H1 (cell line): ENCODE results near the gene CCDC183. TPM values are rescaled to one million over a fixed set of nuclear protein-coding genes. Genes with fewer than 3 reads are reported as not detected.

Experiments
- CTCF ChIA-PET: fragments of 300-600 bp; sonication (Branson Sonifier 250); formaldehyde crosslinking; loops from one replicate; lab custom pipeline; 2021; ENCODE audit not compliant: partially characterized antibody; lab: Charles Lee
- POLR2A ChIA-PET: fragments of 300-600 bp; sonication (Branson Sonifier 250); formaldehyde crosslinking; loops from one replicate; lab custom pipeline; 2021; ENCODE audit warnings: inconsistent platforms; ENCODE audit not compliant: partially characterized antibody; lab: Charles Lee
- DNase-seq, 2 experiments: peaks; one replicate each; pipeline versions ENCODE4 v3.0.0 to v3.0.0-alpha.2; 2010 to 2022; ENCODE audit warnings: low spot score in 2 of 2, low read depth in 1 of 2, mixed read lengths in 1 of 2
- FAIRE-seq: peaks from 2 replicates; lab custom pipeline; 2011; peaks lifted over from hg19 to GRCh38; lab: Jason Lieb, UNC
- H2AFZ ChIP-seq: 2 replicates; pipeline ENCODE4 v1.8.1; 2012; ENCODE audit warnings: low read length, inconsistent platforms
- H2AK5ac ChIP-seq: 2 replicates; pipeline ENCODE4 v1.6.1; 2013; ENCODE audit warnings: low read depth, low read length
- H2BK120ac ChIP-seq: replicated peaks from 2 replicates; pipeline ENCODE3; 2013; ENCODE audit warnings: low read depth, low read length, inconsistent platforms
- H2BK12ac ChIP-seq: 2 replicates; pipeline ENCODE4 v1.6.1; 2013; ENCODE audit warnings: low read depth, low read length
- H2BK15ac ChIP-seq: 2 replicates; pipeline ENCODE4 v1.6.1; 2013; ENCODE audit warnings: low read length
- H2BK20ac ChIP-seq: 2 replicates; pipeline ENCODE4 v1.6.1; 2013; ENCODE audit warnings: low read length
- H2BK5ac ChIP-seq: 2 replicates; pipeline ENCODE4 v1.6.1; 2013; ENCODE audit warnings: low read depth, low read length
- H3K14ac ChIP-seq: 2 replicates; pipeline ENCODE4 v1.6.1; 2013; ENCODE audit warnings: inconsistent platforms; ENCODE audit not compliant: insufficient read length
- H3K18ac ChIP-seq: 2 replicates; pipeline ENCODE4 v1.6.1; 2013; ENCODE audit warnings: low read length; ENCODE audit errors: extremely low read depth
- H3K23ac ChIP-seq: 2 replicates; pipeline ENCODE4 v1.6.1; 2013; ENCODE audit warnings: inconsistent platforms; ENCODE audit not compliant: insufficient read length
- H3K23me2 ChIP-seq: 2 replicates; pipeline ENCODE4 v1.6.1; 2013; ENCODE audit warnings: low read depth, low read length
- H3K27ac ChIP-seq: 2 replicates; pipeline ENCODE4 v1.6.1; 2011; ENCODE audit warnings: low read depth, low read length, inconsistent platforms
- H3K27me3 ChIP-seq, 4 experiments: replicated peaks in 1 of 4; 1 replicate in 1 of 4; 2 replicates in 3 of 4; pipeline versions ENCODE4 v1.6.1 to v1.8.1; 2011 to 2013; ENCODE audit warnings: low read length in 3 of 4, mild to moderate bottlenecking in 3 of 4, inconsistent platforms in 2 of 4, mixed read lengths in 2 of 4, moderate library complexity in 1 of 4; ENCODE audit not compliant: control insufficient read depth in 3 of 4, insufficient read depth in 3 of 4; ENCODE audit errors: extremely low read depth in 1 of 4
- H3K36me3 ChIP-seq, 4 experiments: 2 replicates each; pipeline versions ENCODE4 v1.6.1 to v1.8.1; 2011 to 2013; ENCODE audit warnings: mild to moderate bottlenecking in 4 of 4, low read length in 3 of 4, moderate library complexity in 2 of 4, control low read depth in 1 of 4, inconsistent platforms in 1 of 4; ENCODE audit not compliant: insufficient read depth in 4 of 4, control insufficient read depth in 2 of 4
- H3K4ac ChIP-seq: replicated peaks from 2 replicates; pipeline ENCODE3; 2013; ENCODE audit warnings: low read length, low read depth, mixed read lengths, inconsistent platforms; ENCODE audit not compliant: insufficient read length
- H3K4me1 ChIP-seq, 4 experiments: replicated peaks in 1 of 4; 1 replicate in 1 of 4; 2 replicates in 3 of 4; pipeline versions ENCODE4 v1.6.1 to v1.8.1; 2011 to 2013; ENCODE audit warnings: low read length in 3 of 4, inconsistent platforms in 2 of 4, mixed read lengths in 1 of 4; ENCODE audit not compliant: insufficient read depth in 4 of 4, control insufficient read depth in 3 of 4
- H3K4me2 ChIP-seq, 2 experiments: 2 replicates each; pipeline versions ENCODE4 v1.6.1 to v1.8.1; 2011 to 2013; ENCODE audit warnings: low read depth in 2 of 2, low read length in 2 of 2, control low read depth in 1 of 2, inconsistent platforms in 1 of 2, mild to moderate bottlenecking in 1 of 2; ENCODE audit not compliant: insufficient read depth in 1 of 2
- H3K4me3 ChIP-seq, 4 experiments: fragments of 200-600, 300-600 bp in 1 of 4; sonication (generic), shearing (Covaris generic), sonication (Bioruptor Twin) in 1 of 4; 2 replicates each; pipeline versions ENCODE4 v1.5.1 to v1.8.1; 2011 to 2016; ENCODE audit warnings: low read length in 4 of 4, low read depth in 3 of 4, control low read depth in 2 of 4, inconsistent platforms in 2 of 4, mild to moderate bottlenecking in 2 of 4, mixed read lengths in 1 of 4, moderate library complexity in 1 of 4; ENCODE audit not compliant: insufficient read depth in 2 of 4; ENCODE audit errors: extremely low read depth in 1 of 4
- H3K56ac ChIP-seq: replicated peaks from 2 replicates; pipeline ENCODE3; 2013; ENCODE audit warnings: low read depth, mild to moderate bottlenecking, mixed read lengths, low read length, inconsistent platforms; ENCODE audit not compliant: insufficient read length
- H3K79me1 ChIP-seq: 2 replicates; pipeline ENCODE4 v1.6.1; 2013; ENCODE audit warnings: low read depth, low read length, control low read depth
- H3K79me2 ChIP-seq, 2 experiments: 2 replicates each; pipeline versions ENCODE4 v1.6.1 to v1.8.1; 2012 to 2013; ENCODE audit warnings: low read length in 2 of 2, mild to moderate bottlenecking in 2 of 2, inconsistent platforms in 1 of 2; ENCODE audit not compliant: insufficient read depth in 2 of 2, control insufficient read depth in 1 of 2
- H3K9ac ChIP-seq, 4 experiments: replicated peaks in 1 of 4; 1 replicate in 1 of 4; 2 replicates in 3 of 4; pipeline versions ENCODE4 v1.6.1 to v1.8.1; 2011 to 2013; ENCODE audit warnings: low read depth in 3 of 4, low read length in 3 of 4, control low read depth in 2 of 4, mild to moderate bottlenecking in 2 of 4, moderate library complexity in 2 of 4, inconsistent platforms in 1 of 4; ENCODE audit errors: extremely low read depth in 1 of 4
- H3K9me3 ChIP-seq, 2 experiments: 2 replicates each; pipeline versions ENCODE4 v1.6.1 to v1.8.1; 2012 to 2013; ENCODE audit warnings: mild to moderate bottlenecking in 2 of 2, moderate library complexity in 2 of 2, control low read depth in 1 of 2, inconsistent platforms in 1 of 2, low read depth in 1 of 2, low read length in 1 of 2, mixed read lengths in 1 of 2; ENCODE audit not compliant: insufficient read depth in 2 of 2
- H4K20me1 ChIP-seq, 2 experiments: replicated peaks in 1 of 2; 2 replicates each; pipeline versions ENCODE3 to v1.8.1; 2011 to 2013; ENCODE audit warnings: inconsistent platforms in 2 of 2, low read length in 2 of 2, mild to moderate bottlenecking in 1 of 2; ENCODE audit not compliant: insufficient read depth in 2 of 2, control insufficient read depth in 1 of 2
- H4K5ac ChIP-seq: 2 replicates; pipeline ENCODE4 v1.6.1; 2013; ENCODE audit warnings: low read length, low read depth, mixed read lengths, inconsistent platforms; ENCODE audit not compliant: insufficient read length
- H4K8ac ChIP-seq: 2 replicates; pipeline ENCODE4 v1.8.0; 2013; ENCODE audit warnings: mild to moderate bottlenecking, moderate library complexity, low read length, inconsistent platforms; ENCODE audit not compliant: insufficient read depth; ENCODE audit errors: extremely low read depth
- H4K91ac ChIP-seq: replicated peaks from 2 replicates; pipeline ENCODE3; 2013; ENCODE audit warnings: low read length, mixed read lengths, inconsistent platforms; ENCODE audit not compliant: insufficient read length
- BRCA1 ChIP-seq: IDR thresholded peaks from 2 replicates; pipeline ENCODE4 v1.6.1; 2012; ENCODE audit warnings: low read depth, low read length, improper control_type of control experiment
- CBX8 ChIP-seq: fragments of 300-800, 300-1000 bp; sonication (generic); IDR thresholded peaks from 2 replicates; pipeline ENCODE4 v1.7.1; 2016; ENCODE audit warnings: low read depth, low read length, borderline replicate concordance
- CHD1 ChIP-seq: IDR thresholded peaks from 2 replicates; pipeline ENCODE4 v1.6.1; 2012; ENCODE audit warnings: low read depth, low read length, improper control_type of control experiment
- JUN ChIP-seq: IDR thresholded peaks from 2 replicates; pipeline ENCODE4 v1.6.1; 2011; ENCODE audit warnings: low read depth, mild to moderate bottlenecking, improper control_type of control experiment, low read length
- KDM4A ChIP-seq: IDR thresholded peaks from one replicate; pipeline ENCODE4 v1.7.1; 2012; ENCODE audit warnings: low read depth, mild to moderate bottlenecking, moderate library complexity, low read length, inconsistent platforms; ENCODE audit not compliant: severe bottlenecking
- KDM5A ChIP-seq: fragments of 200-600 bp; IDR thresholded peaks from 2 replicates; pipeline ENCODE4 v1.7.1; 2012; ENCODE audit warnings: mild to moderate bottlenecking, low read length, inconsistent platforms, mixed read lengths
- MAFK ChIP-seq: IDR thresholded peaks from 2 replicates; pipeline ENCODE4 v1.6.1; 2012; ENCODE audit warnings: low read depth, mild to moderate bottlenecking, improper control_type of control experiment, low read length
- RAD21 ChIP-seq, 2 experiments: IDR thresholded peaks in 1 of 2; conservative IDR thresholded peaks in 1 of 2; 2 replicates each; pipeline ENCODE4 v1.6.1; 2011; ENCODE audit warnings: low read depth in 2 of 2, low read length in 2 of 2, improper control_type of control experiment in 1 of 2, inconsistent platforms in 1 of 2, mild to moderate bottlenecking in 1 of 2, moderate library complexity in 1 of 2
- TAF7 ChIP-seq: optimal IDR thresholded peaks from 2 replicates; pipeline ENCODE3; 2011; ENCODE audit warnings: low read depth, mild to moderate bottlenecking, inconsistent platforms, low read length, moderate library complexity, borderline replicate concordance
- TCF12 ChIP-seq: IDR thresholded peaks from 2 replicates; pipeline ENCODE4 v1.6.1; 2011; ENCODE audit warnings: low read depth, mild to moderate bottlenecking, low read length
- WGBS, 2 experiments: shearing (Covaris generic) in 1 of 2; methylation state at CpG; one replicate each; pipeline versions ENCODE4 v1.1.6 to v1.1.7; 2013 to 2015; ENCODE audit warnings: low lambda C conversion rate in 2 of 2, mixed read lengths in 2 of 2, inconsistent platforms in 1 of 2, low coverage in 1 of 2, missing lambda C conversion rate in 1 of 2; ENCODE audit not compliant: insufficient replicate concordance in 2 of 2, insufficient coverage in 1 of 2, insufficient read length in 1 of 2; ENCODE audit errors: extremely low coverage in 1 of 2, missing lambda C conversion rate in 1 of 2; 5-methylcytosine and 5-hydroxymethylcytosine counted together
- polyA plus RNA-seq, 7 experiments: library from polyadenylated mRNA; depleted of rRNA in 3 of 7; stranded (reverse) in 5 of 7; unstranded in 2 of 7; fragments of >200 nt in 5 of 7; fragments of 200-250 nt in 2 of 7; gene quantifications; 1 replicate in 5 of 7; 2 replicates in 1 of 7; 4 replicates in 1 of 7; pipeline versions ENCODE4 v1.2.1 to v1.2.3, GENCODE V29; 2011 to 2013; ENCODE audit warnings: missing spikeins in 2 of 7, mixed read lengths in 2 of 7
- total RNA-seq: library from RNA; stranded (reverse); fragmentation: NEBNext Ultra II Directional; extraction: Animal tissue kit (Norgen Biotek cat#: 25700); gene quantifications from 2 replicates; pipeline ENCODE4 v1.2.1, GENCODE V29; 2021
- TF ChIP-seq, protein P1 (sequence below): IDR thresholded peaks from 2 replicates; pipeline ENCODE4 v1.6.1; 2011; ENCODE audit warnings: low read length, improper control_type of control experiment

CCDC183 gene
- total and polyA plus RNA-seq, 2 of the 8 experiments (the other 6 are each of a cell fraction or from before 2014, with no cell fraction given), result 0.51 to 1.6 TPM

DNA sequence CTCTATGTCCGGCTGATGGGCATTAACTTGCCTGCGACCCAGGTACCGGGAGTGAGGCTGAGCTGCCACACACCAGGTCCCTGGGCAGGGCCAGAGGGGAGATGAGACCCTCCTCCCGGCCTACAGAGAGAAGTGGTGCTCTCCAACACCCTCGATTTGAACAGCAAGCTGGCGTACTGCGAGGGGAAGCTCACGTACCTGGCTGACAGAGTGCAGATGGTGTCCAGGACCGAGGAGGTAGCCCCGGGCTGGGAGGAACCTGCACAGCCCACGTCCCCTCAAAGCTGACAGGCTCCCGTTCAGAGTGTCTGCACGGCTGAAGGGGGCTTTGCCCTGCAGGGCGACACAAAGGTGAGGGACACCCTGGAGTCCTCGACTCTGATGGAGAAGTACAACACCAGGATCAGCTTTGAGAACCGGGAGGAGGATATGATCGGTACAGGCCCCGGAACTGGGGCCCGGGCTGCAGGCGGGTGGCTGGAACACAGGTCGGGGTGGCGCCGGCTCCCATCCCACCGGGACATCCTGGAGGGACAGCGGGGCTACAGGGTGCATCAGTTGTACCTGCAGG is 10.6 kb downstream of the CCDC183 start:
- H3K36me3 ChIP-seq, result peaks cover 0 to 11% (median 1%) of the 10 kb centered on the region in 4 experiments; a peak in 3 of 8 replicates
- peak overlapping the region; percentile 48; the same call in 1 of the 2 replicates for H4K8ac ChIP-seq
- H3K9ac ChIP-seq, result peak overlapping the region in 1 of 4 experiments; percentile 56; a peak in 1 of 7 replicates
- H2BK12ac ChIP-seq, result no peak overlapping the region
- no peak overlapping the region for H3K23ac ChIP-seq
- no peak overlapping the region for H3K56ac ChIP-seq
- no peak overlapping the region for H2BK5ac ChIP-seq
- H3K27ac ChIP-seq, result no peak overlapping the region
- POLR2A ChIA-PET, result interaction anchor here (0.7 to 7.8 kb wide), 12 partner anchors 7 to 220 kb away, joined by 3 to 96 read pairs (median 6); partner anchors contain the start of genes AJM1 and CCDC183
- H3K79me1 ChIP-seq, result peaks cover 2% of the 10 kb centered on the region
- peaks cover 5 to 12% of the 10 kb centered on the region in 2 experiments for H4K20me1 ChIP-seq
- peak overlapping the region; percentile 84 to 94 for H3K4me2 ChIP-seq
- peak overlapping the region; percentile 44 for H4K91ac ChIP-seq
- no peak overlapping the region for H2BK15ac ChIP-seq
- no peaks in the 10 kb centered on the region for H3K9me3 ChIP-seq
- WGBS, 2 experiments, result 82% methylated on average over 25 of the region's 25 CpGs; no CpG with 5 or more reads in 1 of the 2 experiments
- no peak overlapping the region for H2AFZ ChIP-seq
- H2BK20ac ChIP-seq, result no peak overlapping the region
- no peak overlapping the region for H2AK5ac ChIP-seq
- peaks cover 9% of the 10 kb centered on the region; the same call in 1 of the 2 replicates for H3K23me2 ChIP-seq
- H3K4me1 ChIP-seq, result peaks cover 0 to 10% (median 7%) of the 10 kb centered on the region in 4 experiments; a peak in 6 of 7 replicates
- no peak overlapping the region for H3K14ac ChIP-seq
- peak overlapping the region; percentile 88 to 100 (median 94) for H3K4me3 ChIP-seq
- FAIRE-seq (no peak), DNase-seq (no peak)
- H3K27me3 ChIP-seq, result peaks cover 0 to 17% (median 8%) of the 10 kb centered on the region in 4 experiments; a peak in 3 of 7 replicates
- no peak overlapping the region for H3K18ac ChIP-seq
- CTCF ChIA-PET, result interaction anchor here (0.8 to 2.3 kb wide), 6 partner anchors 14 to 223 kb away, joined by 3 to 10 read pairs (median 6); partner anchors contain the start of gene AJM1
- peaks cover 5 to 33% of the 10 kb centered on the region in 2 experiments for H3K79me2 ChIP-seq
- no peak overlapping the region for H4K5ac ChIP-seq
- peak overlapping the region; percentile 27 for H3K4ac ChIP-seq
- H2BK120ac ChIP-seq, result no peak overlapping the region
- no peak for TF ChIP-seq TCF12
- TF ChIP-seq KDM5A, result no peak
- no peak for TF ChIP-seq BRCA1
- no peak for TF ChIP-seq RAD21 (IDR thresholded peaks at IDR 0.05 in 1 of 2, conservative IDR thresholded peaks at IDR 0.05 in 1 of 2; ENCODE audit: low read depth in 2 of 2, low read length in 2 of 2)
- TF ChIP-seq TAF7, result no peak
- TF ChIP-seq MAFK, result no peak
- no peak for TF ChIP-seq KDM4A
- TF ChIP-seq CBX8, result no peak
- TF ChIP-seq CHD1, result no peak
- no peak for TF ChIP-seq JUN
- TF ChIP-seq, protein P1, sequence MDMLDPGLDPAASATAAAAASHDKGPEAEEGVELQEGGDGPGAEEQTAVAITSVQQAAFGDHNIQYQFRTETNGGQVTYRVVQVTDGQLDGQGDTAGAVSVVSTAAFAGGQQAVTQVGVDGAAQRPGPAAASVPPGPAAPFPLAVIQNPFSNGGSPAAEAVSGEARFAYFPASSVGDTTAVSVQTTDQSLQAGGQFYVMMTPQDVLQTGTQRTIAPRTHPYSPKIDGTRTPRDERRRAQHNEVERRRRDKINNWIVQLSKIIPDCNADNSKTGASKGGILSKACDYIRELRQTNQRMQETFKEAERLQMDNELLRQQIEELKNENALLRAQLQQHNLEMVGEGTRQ, result no peak
